Measurements from ENCODE around the gene CIZ1.

CIZ1 gene

DNA sequence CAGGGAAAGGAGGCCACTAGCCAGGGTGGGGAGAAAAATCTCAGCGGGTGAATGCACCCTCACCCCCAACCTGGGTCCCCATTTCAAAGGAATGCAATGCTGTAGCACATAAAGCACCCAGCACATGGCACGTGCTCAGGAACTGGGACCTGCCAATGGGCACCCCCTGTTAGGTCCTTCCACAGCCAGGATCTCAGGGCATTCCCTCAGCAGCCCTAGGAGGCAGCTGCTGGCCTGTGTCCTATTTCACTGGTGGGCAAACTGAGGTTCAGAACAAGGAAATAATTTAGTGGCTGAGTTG, 20.6 kb upstream of the CIZ1 start:
- Histone ChIP-seq H3K9ac (ENCODE audit: low read length in 2 of 2) (no peak overlapping the region), H3K36me3 (ENCODE audit: control insufficient read depth in 2 of 2, insufficient read depth in 2 of 2, low read length in 2 of 2) (no peaks in the 10 kb centered on the region), H3K4me3 (ENCODE audit: low read length in 2 of 2) (no peak overlapping the region), H3K9me3 (ENCODE audit: control insufficient read depth in 2 of 2, low read length in 2 of 2) (no peaks in the 10 kb centered on the region), H3K4me1 (ENCODE audit: control insufficient read depth, insufficient read depth, low read length) (peaks cover 13% of the 10 kb centered on the region), H3K27ac (ENCODE audit: low read length) (no peak overlapping the region), H3K27me3 (ENCODE audit: control insufficient read depth in 1 of 2, insufficient read depth in 2 of 2, low read length in 2 of 2) (no peaks in the 10 kb centered on the region)

GRCh38 chr9:128211186-128211980, 20.0 kb upstream of the CIZ1 start:
- Histone ChIP-seq H3K27me3 (ENCODE audit: control insufficient read depth in 1 of 2, insufficient read depth in 2 of 2, low read length in 2 of 2) (no peaks in the 10 kb centered on the region), H3K4me3 (ENCODE audit: low read length in 2 of 2) (no peak overlapping the region), H3K36me3 (ENCODE audit: control insufficient read depth in 2 of 2, insufficient read depth in 2 of 2, low read length in 2 of 2) (no peaks in the 10 kb centered on the region), H3K9ac (ENCODE audit: low read length in 2 of 2) (no peak overlapping the region), H3K9me3 (ENCODE audit: control insufficient read depth in 2 of 2, low read length in 2 of 2) (no peaks in the 10 kb centered on the region), H3K4me1 (ENCODE audit: control insufficient read depth, insufficient read depth, low read length) (peaks cover 8% of the 10 kb centered on the region), H3K27ac (ENCODE audit: low read length) (no peak overlapping the region)

DNA sequence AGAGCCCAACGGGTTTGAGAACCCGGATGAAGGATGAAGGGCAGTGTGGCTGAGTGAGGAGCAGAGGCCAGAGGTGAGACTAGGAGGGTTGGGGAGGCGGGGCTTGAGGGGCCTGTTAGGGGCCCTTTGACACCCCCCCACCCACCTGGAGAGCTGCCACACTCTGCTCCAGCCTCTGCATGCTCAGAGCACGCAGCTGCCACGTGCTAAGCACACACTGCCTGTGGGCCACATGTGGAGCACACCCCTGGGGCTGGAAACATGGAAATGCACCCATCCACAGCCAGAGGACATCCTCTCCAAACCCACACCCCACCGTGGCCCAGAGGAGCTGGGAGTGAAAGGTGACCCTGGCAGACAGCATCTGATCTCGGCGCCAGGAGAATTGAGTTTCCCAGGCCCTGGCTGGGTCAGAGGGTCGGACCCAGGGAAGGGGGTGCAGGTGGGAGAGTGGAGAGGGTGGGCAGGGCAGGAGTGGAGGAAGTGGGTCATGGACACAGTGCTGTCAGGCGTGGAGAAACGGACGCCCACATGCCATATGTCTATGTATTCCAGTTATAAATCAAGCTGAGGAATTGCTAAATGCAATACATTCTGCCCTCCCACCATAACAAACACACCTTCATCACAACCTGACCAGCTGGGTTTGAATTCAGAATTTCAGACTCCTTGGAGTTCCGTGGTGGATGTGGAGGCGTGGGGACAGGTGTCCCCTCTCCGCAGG, 17.7 kb upstream of the CIZ1 start:
- Histone ChIP-seq H3K4me1 (ENCODE audit: control insufficient read depth, insufficient read depth, low read length) (peaks cover 3% of the 10 kb centered on the region), H3K4me3 (ENCODE audit: low read length in 2 of 2) (no peak overlapping the region), H3K36me3 (ENCODE audit: control insufficient read depth in 2 of 2, insufficient read depth in 2 of 2, low read length in 2 of 2) (no peaks in the 10 kb centered on the region), H3K9me3 (ENCODE audit: control insufficient read depth in 2 of 2, low read length in 2 of 2) (no peaks in the 10 kb centered on the region), H3K9ac (ENCODE audit: low read length in 2 of 2) (no peak overlapping the region), H3K27me3 (ENCODE audit: control insufficient read depth in 1 of 2, insufficient read depth in 2 of 2, low read length in 2 of 2) (peaks cover 7 to 8% of the 10 kb centered on the region in 2 donors), H3K27ac (ENCODE audit: low read length) (no peak overlapping the region)

DNA sequence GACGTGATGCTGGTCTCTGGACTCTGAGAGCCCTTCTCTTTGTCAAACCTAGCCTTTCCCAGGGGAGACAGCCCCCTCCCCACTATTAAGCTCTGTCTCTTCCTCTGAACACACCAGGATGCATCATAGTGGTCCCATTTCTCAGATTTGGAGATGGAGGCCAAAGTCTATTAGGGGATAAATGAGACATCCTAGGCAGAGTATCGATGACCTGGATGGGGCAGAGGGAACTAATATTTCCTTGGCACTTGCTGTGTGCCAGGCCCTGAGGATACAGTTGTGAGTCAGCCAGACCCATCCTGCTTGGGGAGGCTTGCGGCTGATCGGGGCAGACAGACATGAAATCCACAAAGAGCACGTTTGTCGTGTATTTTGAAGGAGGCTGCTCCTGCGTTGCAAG, 17.0 kb upstream of the CIZ1 start:
- Histone ChIP-seq H3K27me3 (ENCODE audit: control insufficient read depth in 1 of 2, insufficient read depth in 2 of 2, low read length in 2 of 2) (peaks cover 7 to 9% of the 10 kb centered on the region in 2 donors), H3K9ac (ENCODE audit: low read length in 2 of 2) (no peak overlapping the region), H3K4me3 (ENCODE audit: low read length in 2 of 2) (no peak overlapping the region), H3K9me3 (ENCODE audit: control insufficient read depth in 2 of 2, low read length in 2 of 2) (no peaks in the 10 kb centered on the region), H3K4me1 (ENCODE audit: control insufficient read depth, insufficient read depth, low read length) (peaks cover 11% of the 10 kb centered on the region), H3K27ac (ENCODE audit: low read length) (no peak overlapping the region), H3K36me3 (ENCODE audit: control insufficient read depth in 2 of 2, insufficient read depth in 2 of 2, low read length in 2 of 2) (no peaks in the 10 kb centered on the region)

- peaks cover 7 to 9% of the 10 kb centered on the region in 2 donors for H3K27me3 ChIP-seq (ENCODE audit: control insufficient read depth in 1 of 2, insufficient read depth in 2 of 2, low read length in 2 of 2)
- H3K4me3 ChIP-seq (ENCODE audit: low read length in 2 of 2) = no peak overlapping the region
- H3K36me3 ChIP-seq (ENCODE audit: control insufficient read depth in 2 of 2, insufficient read depth in 2 of 2, low read length in 2 of 2) = no peaks in the 10 kb centered on the region
- H3K9me3 ChIP-seq (ENCODE audit: control insufficient read depth in 2 of 2, low read length in 2 of 2) = no peaks in the 10 kb centered on the region
- peaks cover 12% of the 10 kb centered on the region for H3K4me1 ChIP-seq (ENCODE audit: control insufficient read depth, insufficient read depth, low read length)
- H3K27ac ChIP-seq (ENCODE audit: low read length) = no peak overlapping the region
- H3K9ac ChIP-seq (ENCODE audit: low read length in 2 of 2) = no peak overlapping the region
These were observed 15.8 kb upstream of the CIZ1 start for GRCh38 chr9:128206916-128207910.

- no peak overlapping the region for H3K4me3 ChIP-seq (ENCODE audit: low read length in 2 of 2)
- no peak overlapping the region for H3K27ac ChIP-seq (ENCODE audit: low read length)
- H3K27me3 ChIP-seq (ENCODE audit: control insufficient read depth in 1 of 2, insufficient read depth in 2 of 2, low read length in 2 of 2) = peaks cover 7 to 9% of the 10 kb centered on the region in 2 donors
- no peak overlapping the region for H3K9ac ChIP-seq (ENCODE audit: low read length in 2 of 2)
- H3K36me3 ChIP-seq (ENCODE audit: control insufficient read depth in 2 of 2, insufficient read depth in 2 of 2, low read length in 2 of 2) = no peaks in the 10 kb centered on the region
- H3K9me3 ChIP-seq (ENCODE audit: control insufficient read depth in 2 of 2, low read length in 2 of 2) = no peaks in the 10 kb centered on the region
- peaks cover 12% of the 10 kb centered on the region for H3K4me1 ChIP-seq (ENCODE audit: control insufficient read depth, insufficient read depth, low read length)
These were observed 15.1 kb upstream of the CIZ1 start for GRCh38 chr9:128206484-128206883.

GRCh38 chr9:128205296-128205944, 14.0 kb upstream of the CIZ1 start:
- Histone ChIP-seq H3K9ac (ENCODE audit: low read length in 2 of 2) (no peak overlapping the region), H3K4me1 (ENCODE audit: control insufficient read depth, insufficient read depth, low read length) (peaks cover 12% of the 10 kb centered on the region), H3K36me3 (ENCODE audit: control insufficient read depth in 2 of 2, insufficient read depth in 2 of 2, low read length in 2 of 2) (no peaks in the 10 kb centered on the region), H3K9me3 (ENCODE audit: control insufficient read depth in 2 of 2, low read length in 2 of 2) (no peaks in the 10 kb centered on the region), H3K4me3 (ENCODE audit: low read length in 2 of 2) (no peak overlapping the region), H3K27me3 (ENCODE audit: control insufficient read depth in 1 of 2, insufficient read depth in 2 of 2, low read length in 2 of 2) (peaks cover 7 to 9% of the 10 kb centered on the region in 2 donors), H3K27ac (ENCODE audit: low read length) (no peak overlapping the region)

- H3K9ac ChIP-seq (ENCODE audit: low read length in 2 of 2) = peak overlapping the region in 1 of 2 donors; percentile 42
- H3K36me3 ChIP-seq (ENCODE audit: control insufficient read depth in 2 of 2, insufficient read depth in 2 of 2, low read length in 2 of 2) = no peaks in the 10 kb centered on the region
- H3K4me1 ChIP-seq (ENCODE audit: control insufficient read depth, insufficient read depth, low read length) = peaks cover 12% of the 10 kb centered on the region
- H3K27me3 ChIP-seq (ENCODE audit: control insufficient read depth in 1 of 2, insufficient read depth in 2 of 2, low read length in 2 of 2) = peaks cover 7 to 9% of the 10 kb centered on the region in 2 donors
- peak overlapping the region in 1 of 2 donors; percentile 78 for H3K4me3 ChIP-seq (ENCODE audit: low read length in 2 of 2)
- H3K9me3 ChIP-seq (ENCODE audit: control insufficient read depth in 2 of 2, low read length in 2 of 2) = no peaks in the 10 kb centered on the region
- H3K27ac ChIP-seq (ENCODE audit: low read length) = no peak overlapping the region
These were observed 13.5 kb upstream of the CIZ1 start for GRCh38 chr9:128204858-128205257.

DNA sequence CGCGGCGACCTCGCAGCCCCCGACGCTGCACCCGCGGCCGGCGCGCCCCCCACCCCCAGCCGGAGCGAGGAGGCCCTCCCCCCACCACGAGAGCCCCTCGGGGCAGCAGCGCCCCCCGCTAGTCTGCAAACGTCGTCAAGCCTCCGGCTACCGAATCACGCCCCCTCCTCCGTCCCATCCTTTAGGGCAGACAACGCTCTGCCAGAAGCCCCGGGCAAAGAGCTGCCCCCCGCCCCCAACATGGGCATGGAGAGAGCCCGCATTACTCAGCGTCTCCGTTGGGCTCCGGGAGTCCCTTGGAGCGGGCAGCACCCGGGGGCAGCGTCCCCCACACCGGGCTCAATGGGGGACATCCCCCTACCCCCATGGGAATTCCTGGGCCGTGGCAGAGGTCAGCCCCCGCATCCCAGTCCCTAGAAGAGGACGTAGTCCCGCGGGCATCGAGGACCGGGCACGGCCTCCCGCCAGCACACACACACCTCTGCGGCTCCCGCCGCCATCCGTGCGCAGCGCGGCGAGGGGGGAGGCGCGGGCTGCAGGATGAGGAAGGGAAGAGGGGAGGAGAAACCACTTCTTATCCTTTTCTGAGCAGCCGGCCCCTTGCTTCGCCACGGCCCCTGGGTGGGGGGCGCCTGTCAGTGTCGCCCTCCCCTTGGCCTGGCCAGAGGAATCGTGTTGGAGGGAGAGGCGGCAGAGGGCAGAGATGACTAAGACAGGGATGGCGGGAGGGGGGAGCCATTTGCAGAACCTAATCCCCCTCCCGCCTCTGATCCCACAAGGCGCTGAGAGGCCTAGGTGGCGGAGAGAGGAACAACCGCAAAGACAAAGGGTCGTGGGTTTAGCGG, 12.6 kb upstream of the CIZ1 start:
- no peak overlapping the region for H3K27ac ChIP-seq (ENCODE audit: low read length)

More for the DNA sequence above, 12.6 kb upstream of the CIZ1 start:
- Histone ChIP-seq H3K4me1 (ENCODE audit: control insufficient read depth, insufficient read depth, low read length) (peaks cover 12% of the 10 kb centered on the region), H3K4me3 (ENCODE audit: low read length in 2 of 2) (peak overlapping the region; percentile 70 to 78), H3K9ac (ENCODE audit: low read length in 2 of 2) (peak overlapping the region in 1 of 2 donors; percentile 42), H3K36me3 (ENCODE audit: control insufficient read depth in 2 of 2, insufficient read depth in 2 of 2, low read length in 2 of 2) (no peaks in the 10 kb centered on the region), H3K9me3 (ENCODE audit: control insufficient read depth in 2 of 2, low read length in 2 of 2) (no peaks in the 10 kb centered on the region), H3K27me3 (ENCODE audit: control insufficient read depth in 1 of 2, insufficient read depth in 2 of 2, low read length in 2 of 2) (peaks cover 7 to 9% of the 10 kb centered on the region in 2 donors)
